ENCODE results near the gene ZNF484.
"Not testable (repeated sequence)": the region's sequence is repeated elsewhere in the genome, so short reads cannot be mapped to it uniquely, and the experiment has no call there.

Gene ZNF484

GRCh38 chr9:92829420-92829819 is 48.4 kb downstream of the ZNF484 start:
- no peak overlapping the region for H3K4me2 ChIP-seq (ENCODE audit: low read depth, low read length, poor library complexity, severe bottlenecking)
- no peak overlapping the region for H3K27ac ChIP-seq (ENCODE audit: low read depth, low read length)
- H3K36me3 ChIP-seq (ENCODE audit: low read length) = no peaks in the 10 kb centered on the region
- TF ChIP-seq EZH2phosphoT487 (conservative IDR thresholded peaks at IDR 0.05; ENCODE audit: low read length) (no peak), CTCF (IDR thresholded peaks at IDR 0.05; ENCODE audit: insufficient read depth, low read length, poor library complexity, severe bottlenecking) (no peak)
- H3K4me3 ChIP-seq (ENCODE audit: insufficient read depth, low read length, poor library complexity, severe bottlenecking) = no peak overlapping the region
- H4K20me1 ChIP-seq (ENCODE audit: low read depth, low read length) = no peaks in the 10 kb centered on the region
- peaks cover 1% of the 10 kb centered on the region; the same call in 1 of the 2 replicates for H3K9me3 ChIP-seq (ENCODE audit: insufficient read depth, low read length)
- H3K9me2 ChIP-seq (replicated peaks; ENCODE audit: insufficient read depth, low read length) = no peaks in the 10 kb centered on the region
- no peaks in the 10 kb centered on the region for H3F3A ChIP-seq (ENCODE audit: insufficient read depth)
- H3K9ac ChIP-seq (ENCODE audit: low read length) = no peak overlapping the region
- no peak overlapping the region for H2AFZ ChIP-seq (ENCODE audit: low read depth, low read length, severe bottlenecking)
- H3K27me3 ChIP-seq (ENCODE audit: low read length) = no peaks in the 10 kb centered on the region
- no peaks in the 10 kb centered on the region for H3K79me2 ChIP-seq (ENCODE audit: insufficient read depth, low read length)

GRCh38 chr9:92825065-92825464 is 52.8 kb downstream of the ZNF484 start:
- H3K9me3 ChIP-seq (ENCODE audit: insufficient read depth, low read length); H3K27ac ChIP-seq (ENCODE audit: low read depth, low read length); H3K4me3 ChIP-seq (ENCODE audit: insufficient read depth, low read length, poor library complexity, severe bottlenecking); H3F3A ChIP-seq (ENCODE audit: insufficient read depth); H4K20me1 ChIP-seq (ENCODE audit: low read depth, low read length); H3K36me3 ChIP-seq (ENCODE audit: low read length); H2AFZ ChIP-seq (ENCODE audit: low read depth, low read length, severe bottlenecking); H3K4me2 ChIP-seq (ENCODE audit: low read depth, low read length, poor library complexity, severe bottlenecking); H3K27me3 ChIP-seq (ENCODE audit: low read length); H3K9me2 ChIP-seq (replicated peaks; ENCODE audit: insufficient read depth, low read length); H3K79me2 ChIP-seq (ENCODE audit: insufficient read depth, low read length); H3K9ac ChIP-seq (ENCODE audit: low read length): not testable (repeated sequence)

GRCh38 chr9:92820964-92821363 is 56.9 kb downstream of the ZNF484 start:
- no peaks in the 10 kb centered on the region for H4K20me1 ChIP-seq (ENCODE audit: low read depth, low read length)
- no peak overlapping the region for H3K9ac ChIP-seq (ENCODE audit: low read length)
- H3K36me3 ChIP-seq (ENCODE audit: low read length) = no peaks in the 10 kb centered on the region
- no peaks in the 10 kb centered on the region for H3K9me3 ChIP-seq (ENCODE audit: insufficient read depth, low read length)
- H2AFZ ChIP-seq (ENCODE audit: low read depth, low read length, severe bottlenecking) = no peak overlapping the region
- H3K4me3 ChIP-seq (ENCODE audit: insufficient read depth, low read length, poor library complexity, severe bottlenecking) = no peak overlapping the region
- no peak overlapping the region for H3K4me2 ChIP-seq (ENCODE audit: low read depth, low read length, poor library complexity, severe bottlenecking)
- no peak for TF ChIP-seq CTCF (IDR thresholded peaks at IDR 0.05; ENCODE audit: insufficient read depth, low read length, poor library complexity, severe bottlenecking)
- no peak for TF ChIP-seq EZH2phosphoT487 (conservative IDR thresholded peaks at IDR 0.05; ENCODE audit: low read length)
- H3K27ac ChIP-seq (ENCODE audit: low read depth, low read length) = no peak overlapping the region
- no peaks in the 10 kb centered on the region for H3K27me3 ChIP-seq (ENCODE audit: low read length)
- H3K79me2 ChIP-seq (ENCODE audit: insufficient read depth, low read length) = no peaks in the 10 kb centered on the region
- H3K9me2 ChIP-seq (replicated peaks; ENCODE audit: insufficient read depth, low read length) = no peaks in the 10 kb centered on the region
- H3F3A ChIP-seq (ENCODE audit: insufficient read depth) = no peaks in the 10 kb centered on the region

GRCh38 chr9:92819898-92820297 is 57.9 kb downstream of the ZNF484 start:
- not testable (repeated sequence) for H3K9ac ChIP-seq (ENCODE audit: low read length); H3K27ac ChIP-seq (ENCODE audit: low read depth, low read length); H4K20me1 ChIP-seq (ENCODE audit: low read depth, low read length); H3K9me2 ChIP-seq (replicated peaks; ENCODE audit: insufficient read depth, low read length); H3K36me3 ChIP-seq (ENCODE audit: low read length); H3K4me3 ChIP-seq (ENCODE audit: insufficient read depth, low read length, poor library complexity, severe bottlenecking); H3F3A ChIP-seq (ENCODE audit: insufficient read depth); H3K4me2 ChIP-seq (ENCODE audit: low read depth, low read length, poor library complexity, severe bottlenecking); H2AFZ ChIP-seq (ENCODE audit: low read depth, low read length, severe bottlenecking); H3K27me3 ChIP-seq (ENCODE audit: low read length); H3K9me3 ChIP-seq (ENCODE audit: insufficient read depth, low read length); H3K79me2 ChIP-seq (ENCODE audit: insufficient read depth, low read length)

GRCh38 chr9:92809629-92810326 is 68.1 kb downstream of the ZNF484 start:
- not testable (repeated sequence) for H3K9me2 ChIP-seq (replicated peaks; ENCODE audit: insufficient read depth, low read length); H3K36me3 ChIP-seq (ENCODE audit: low read length); H3K79me2 ChIP-seq (ENCODE audit: insufficient read depth, low read length); H4K20me1 ChIP-seq (ENCODE audit: low read depth, low read length); H3K9me3 ChIP-seq (ENCODE audit: insufficient read depth, low read length); H3F3A ChIP-seq (ENCODE audit: insufficient read depth); H3K4me2 ChIP-seq (ENCODE audit: low read depth, low read length, poor library complexity, severe bottlenecking); H3K4me3 ChIP-seq (ENCODE audit: insufficient read depth, low read length, poor library complexity, severe bottlenecking); H3K27ac ChIP-seq (ENCODE audit: low read depth, low read length); H2AFZ ChIP-seq (ENCODE audit: low read depth, low read length, severe bottlenecking); H3K9ac ChIP-seq (ENCODE audit: low read length); H3K27me3 ChIP-seq (ENCODE audit: low read length)

All from SU-DHL-6 (cell line).